ENCODE measurements around the gene PSME4. TPM values are rescaled to one million over a fixed set of nuclear protein-coding genes. Genes with fewer than 3 reads are reported as not detected.
"Not testable (repeated sequence)": the region's sequence is repeated elsewhere in the genome, so short reads cannot be mapped to it uniquely, and the experiment has no call there.

Gene PSME4
- total RNA-seq, 2 donors from 2014 or later, result 50.1 to 56.0 TPM

- no peak for DNase-seq (ENCODE audit: low spot score)
Observed at GRCh38 chr2:53852532-53852931, 118.3 kb downstream of the PSME4 start.

GRCh38 chr2:53851052-53851757 is 119.6 kb downstream of the PSME4 start:
- H3K4me1 ChIP-seq (ENCODE audit: control insufficient read depth in 1 of 2, low read depth in 2 of 2); DNase-seq (ENCODE audit: low spot score); H3K4me3 ChIP-seq; ATAC-seq (ENCODE audit: insufficient number of reproducible peaks, low FRiP score, low read depth); H3K9me3 ChIP-seq; H3K27me3 ChIP-seq (replicated peaks; ENCODE audit: insufficient read depth); H3K27ac ChIP-seq; H3K36me3 ChIP-seq: not testable (repeated sequence)

More at GRCh38 chr2:53852532-53852931, 118.3 kb downstream of the PSME4 start:
- H3K4me3 ChIP-seq, result no peak overlapping the region
- H3K27ac ChIP-seq, result no peak overlapping the region
- no peaks in the 10 kb centered on the region for H3K27me3 ChIP-seq (replicated peaks; ENCODE audit: insufficient read depth)
- ATAC-seq (ENCODE audit: insufficient number of reproducible peaks, low FRiP score, low read depth), result no peak
- H3K36me3 ChIP-seq, result peaks cover 5% of the 10 kb centered on the region
- no peak for TF ChIP-seq CTCF (IDR thresholded peaks at IDR 0.05)
- no peaks in the 10 kb centered on the region for H3K9me3 ChIP-seq
- H3K4me1 ChIP-seq (ENCODE audit: control insufficient read depth in 1 of 2, low read depth in 2 of 2), result no peaks in the 10 kb centered on the region

GRCh38 chr2:53848062-53848461 is 122.7 kb downstream of the PSME4 start:
- Histone ChIP-seq H3K4me3 (no peak overlapping the region), H3K36me3 (peaks cover 5% of the 10 kb centered on the region), H3K27ac (no peak overlapping the region), H3K4me1 (ENCODE audit: control insufficient read depth in 1 of 2, low read depth in 2 of 2) (no peaks in the 10 kb centered on the region), H3K27me3 (replicated peaks; ENCODE audit: insufficient read depth) (no peaks in the 10 kb centered on the region), H3K9me3 (no peaks in the 10 kb centered on the region)
- ATAC-seq (ENCODE audit: insufficient number of reproducible peaks, low FRiP score, low read depth) (no peak), DNase-seq (ENCODE audit: low spot score) (no peak)
- TF ChIP-seq CTCF (IDR thresholded peaks at IDR 0.05), result no peak

GRCh38 chr2:53843595-53843994 is 127.2 kb downstream of the PSME4 start:
- Histone ChIP-seq H3K4me1 (ENCODE audit: control insufficient read depth in 1 of 2, low read depth in 2 of 2) (no peaks in the 10 kb centered on the region), H3K36me3 (no peaks in the 10 kb centered on the region), H3K9me3 (no peaks in the 10 kb centered on the region), H3K4me3 (no peak overlapping the region), H3K27ac (no peak overlapping the region), H3K27me3 (replicated peaks; ENCODE audit: insufficient read depth) (no peaks in the 10 kb centered on the region)
- ATAC-seq (ENCODE audit: insufficient number of reproducible peaks, low FRiP score, low read depth) (no peak), DNase-seq (ENCODE audit: low spot score) (no peak)
- TF ChIP-seq CTCF (IDR thresholded peaks at IDR 0.05), result no peak

- no peak for TF ChIP-seq CTCF (IDR thresholded peaks at IDR 0.05)
- Histone ChIP-seq H3K9me3 (no peaks in the 10 kb centered on the region), H3K36me3 (no peaks in the 10 kb centered on the region), H3K4me3 (no peak overlapping the region), H3K4me1 (ENCODE audit: control insufficient read depth in 1 of 2, low read depth in 2 of 2) (no peaks in the 10 kb centered on the region), H3K27me3 (replicated peaks; ENCODE audit: insufficient read depth) (no peaks in the 10 kb centered on the region), H3K27ac (no peak overlapping the region)
- ATAC-seq (ENCODE audit: insufficient number of reproducible peaks, low FRiP score, low read depth) (no peak), DNase-seq (ENCODE audit: low spot score) (no peak)
Observed at GRCh38 chr2:53842891-53843290, 127.9 kb downstream of the PSME4 start.

GRCh38 chr2:53841651-53842050 is 129.1 kb downstream of the PSME4 start:
- ATAC-seq (ENCODE audit: insufficient number of reproducible peaks, low FRiP score, low read depth); H3K4me3 ChIP-seq; H3K27me3 ChIP-seq (replicated peaks; ENCODE audit: insufficient read depth); DNase-seq (ENCODE audit: low spot score); H3K9me3 ChIP-seq; H3K36me3 ChIP-seq; H3K4me1 ChIP-seq (ENCODE audit: control insufficient read depth in 1 of 2, low read depth in 2 of 2); H3K27ac ChIP-seq: not testable (repeated sequence)

Data from thoracic aorta (tissue), 2 donors.